NCI-H748 (cell line): Measurements from ENCODE around the gene MEF2C.
"Not testable (repeated sequence)": the region's sequence is repeated elsewhere in the genome, so short reads cannot be mapped to it uniquely, and the experiment has no call there.

Experiments used
- DNase-seq: peaks from one replicate; lab custom pipeline; 2025; ENCODE audit not compliant: unreplicated experiment; lab: John Stamatoyannopoulos, UW

MEF2C gene

GRCh38 chr5:88883059-88883835 is at the start of gene MEF2C:
Gene MEF2C (minus strand): TSS chr5:88883184. CDS start chr5:88823788, 59,396 bp downstream.
- DNase-seq: peak; percentile 84

GRCh38 chr5:88932541-88932940 is 49.6 kb upstream of the MEF2C start:
- no peak for DNase-seq

- DNase-seq: no peak
Observed at GRCh38 chr5:88930335-88930734, 47.4 kb upstream of the MEF2C start.

GRCh38 chr5:88929385-88929784 is 46.4 kb upstream of the MEF2C start:
- no peak for DNase-seq

GRCh38 chr5:88926774-88927173 is 43.8 kb upstream of the MEF2C start:
- DNase-seq: no peak

GRCh38 chr5:88925692-88926490 is 42.9 kb upstream of the MEF2C start:
- DNase-seq: peak; percentile 62

GRCh38 chr5:88924330-88924657 is 41.3 kb upstream of the MEF2C start:
- no peak for DNase-seq

- DNase-seq: no peak
Observed at GRCh38 chr5:88923623-88924329, 40.8 kb upstream of the MEF2C start.

GRCh38 chr5:88912743-88913142 is 29.8 kb upstream of the MEF2C start:
- DNase-seq: not testable (repeated sequence)

GRCh38 chr5:88911059-88911572 is 28.1 kb upstream of the MEF2C start:
- not testable (repeated sequence) for DNase-seq

- DNase-seq: peak; percentile 15
Observed at GRCh38 chr5:88904478-88904877, 21.5 kb upstream of the MEF2C start.

- DNase-seq: not testable (repeated sequence)
Observed at GRCh38 chr5:88903966-88904365, 21.0 kb upstream of the MEF2C start.

- not testable (repeated sequence) for DNase-seq
Observed at GRCh38 chr5:88901077-88901476, 18.1 kb upstream of the MEF2C start.

- no peak for DNase-seq
Observed at GRCh38 chr5:88899096-88899737, 16.2 kb upstream of the MEF2C start.

- DNase-seq: no peak
Observed at GRCh38 chr5:88897748-88898147, 14.8 kb upstream of the MEF2C start.

GRCh38 chr5:88895681-88896501 is 12.9 kb upstream of the MEF2C start:
- no peak for DNase-seq

- no peak for DNase-seq
Observed at GRCh38 chr5:88892669-88893068, 9.7 kb upstream of the MEF2C start.

GRCh38 chr5:88890070-88890781 is 7.2 kb upstream of the MEF2C start:
- DNase-seq: no peak
